Measurements from ENCODE around the gene SORL1.

DNA sequence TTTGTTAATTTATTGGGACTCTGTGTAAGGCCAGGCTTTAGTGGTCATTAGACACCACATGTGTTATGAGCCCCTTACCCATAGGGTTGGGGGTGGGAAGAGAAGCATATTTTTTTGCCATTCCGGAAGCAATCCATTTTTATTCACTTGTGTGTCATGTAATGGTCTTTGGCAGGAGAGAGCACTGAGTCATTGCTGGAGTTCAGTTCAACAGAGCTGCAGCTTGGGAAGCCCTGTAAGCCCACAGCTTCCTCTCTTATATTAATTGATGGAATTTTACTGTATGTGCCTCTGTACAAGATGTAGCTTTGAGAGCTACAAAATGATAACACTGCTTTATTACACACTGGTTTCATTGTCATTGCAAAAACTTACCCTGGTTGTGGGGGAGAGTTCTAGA, 177.9 kb downstream of the SORL1 start:
- TF ChIP-seq, protein P1, sequence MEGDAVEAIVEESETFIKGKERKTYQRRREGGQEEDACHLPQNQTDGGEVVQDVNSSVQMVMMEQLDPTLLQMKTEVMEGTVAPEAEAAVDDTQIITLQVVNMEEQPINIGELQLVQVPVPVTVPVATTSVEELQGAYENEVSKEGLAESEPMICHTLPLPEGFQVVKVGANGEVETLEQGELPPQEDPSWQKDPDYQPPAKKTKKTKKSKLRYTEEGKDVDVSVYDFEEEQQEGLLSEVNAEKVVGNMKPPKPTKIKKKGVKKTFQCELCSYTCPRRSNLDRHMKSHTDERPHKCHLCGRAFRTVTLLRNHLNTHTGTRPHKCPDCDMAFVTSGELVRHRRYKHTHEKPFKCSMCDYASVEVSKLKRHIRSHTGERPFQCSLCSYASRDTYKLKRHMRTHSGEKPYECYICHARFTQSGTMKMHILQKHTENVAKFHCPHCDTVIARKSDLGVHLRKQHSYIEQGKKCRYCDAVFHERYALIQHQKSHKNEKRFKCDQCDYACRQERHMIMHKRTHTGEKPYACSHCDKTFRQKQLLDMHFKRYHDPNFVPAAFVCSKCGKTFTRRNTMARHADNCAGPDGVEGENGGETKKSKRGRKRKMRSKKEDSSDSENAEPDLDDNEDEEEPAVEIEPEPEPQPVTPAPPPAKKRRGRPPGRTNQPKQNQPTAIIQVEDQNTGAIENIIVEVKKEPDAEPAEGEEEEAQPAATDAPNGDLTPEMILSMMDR (IDR thresholded peaks at IDR 0.05), result no peak
- TF ChIP-seq POLR2AphosphoS5 (IDR thresholded peaks at IDR 0.05), result no peak
- no peak for TF ChIP-seq POLR2A (IDR thresholded peaks at IDR 0.05)

All from gastroesophageal sphincter (tissue), 3 donors.